Prostate gland (tissue), 2 donors: ENCODE data around the gene TPM2.

Experiments
- POLR2A ChIP-seq: fragments of 450-650 bp; IDR thresholded peaks from one replicate; pipeline ENCODE4 v1.6.1; 2016; ENCODE audit warnings: antibody characterized with exemption, mild to moderate bottlenecking
- POLR2AphosphoS5 ChIP-seq: sonication (generic); formaldehyde crosslinking; IDR thresholded peaks from one replicate; pipeline ENCODE4 v1.6.1; 2017; ENCODE audit warnings: antibody characterized with exemption
- TF ChIP-seq, protein P1 (sequence below), 4 experiments: fragments of 200-600 bp in 2 of 4; fragments of 450-650 bp in 2 of 4; sonication (generic) in 2 of 4; IDR thresholded peaks; 1 replicate in 3 of 4; 2 replicates in 1 of 4; pipeline ENCODE4 v1.5.1; 2016 to 2019; ENCODE audit warnings: antibody characterized with exemption in 4 of 4, mild to moderate bottlenecking in 2 of 4, moderate library complexity in 2 of 4

DNA sequence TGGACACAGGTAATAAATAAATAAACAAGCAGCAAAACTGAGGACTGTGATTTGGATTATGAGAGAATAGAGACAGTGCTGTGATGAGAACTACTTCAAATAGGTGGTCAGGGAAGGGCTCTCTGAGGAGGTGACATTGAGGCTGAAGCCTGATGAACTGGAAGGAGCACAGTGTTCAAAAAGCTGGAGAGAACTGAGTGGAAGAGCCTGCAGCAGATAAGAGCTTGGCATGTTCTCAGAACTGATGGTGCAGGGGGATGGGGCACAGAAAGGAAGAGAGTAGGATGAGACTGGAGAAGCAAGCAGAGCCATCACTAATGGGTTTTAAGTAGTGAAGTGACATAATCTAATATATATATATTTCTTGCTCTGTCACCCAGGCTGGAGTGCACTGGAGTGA lies 11.2 kb upstream of the TPM2 start:
- TF ChIP-seq, protein P1, sequence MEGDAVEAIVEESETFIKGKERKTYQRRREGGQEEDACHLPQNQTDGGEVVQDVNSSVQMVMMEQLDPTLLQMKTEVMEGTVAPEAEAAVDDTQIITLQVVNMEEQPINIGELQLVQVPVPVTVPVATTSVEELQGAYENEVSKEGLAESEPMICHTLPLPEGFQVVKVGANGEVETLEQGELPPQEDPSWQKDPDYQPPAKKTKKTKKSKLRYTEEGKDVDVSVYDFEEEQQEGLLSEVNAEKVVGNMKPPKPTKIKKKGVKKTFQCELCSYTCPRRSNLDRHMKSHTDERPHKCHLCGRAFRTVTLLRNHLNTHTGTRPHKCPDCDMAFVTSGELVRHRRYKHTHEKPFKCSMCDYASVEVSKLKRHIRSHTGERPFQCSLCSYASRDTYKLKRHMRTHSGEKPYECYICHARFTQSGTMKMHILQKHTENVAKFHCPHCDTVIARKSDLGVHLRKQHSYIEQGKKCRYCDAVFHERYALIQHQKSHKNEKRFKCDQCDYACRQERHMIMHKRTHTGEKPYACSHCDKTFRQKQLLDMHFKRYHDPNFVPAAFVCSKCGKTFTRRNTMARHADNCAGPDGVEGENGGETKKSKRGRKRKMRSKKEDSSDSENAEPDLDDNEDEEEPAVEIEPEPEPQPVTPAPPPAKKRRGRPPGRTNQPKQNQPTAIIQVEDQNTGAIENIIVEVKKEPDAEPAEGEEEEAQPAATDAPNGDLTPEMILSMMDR (IDR thresholded peaks at IDR 0.05): no peak
- TF ChIP-seq POLR2A (no peak), POLR2AphosphoS5 (no peak)
